Effector CD8-positive, alpha-beta T cell (primary cell): ENCODE measurements around the gene ARHGEF4.
A peak's percentile ranks its signal among the peaks of the same experiment; 100 is the strongest.

ENCODE experiments used
- DNase-seq: peaks from one replicate; lab custom pipeline; 2025; lab: John Stamatoyannopoulos, UW

ARHGEF4 gene

GRCh38 chr2:130852521-130853115 is 15.9 kb downstream of the ARHGEF4 start:
- DNase-seq, result no peak

- DNase-seq, result no peak
These were observed 16.7 kb downstream of the ARHGEF4 start for GRCh38 chr2:130853391-130853790.

GRCh38 chr2:130854301-130854700 is 17.6 kb downstream of the ARHGEF4 start:
- DNase-seq, result no peak

- no peak for DNase-seq
These were observed 28.4 kb downstream of the ARHGEF4 start for GRCh38 chr2:130864830-130865800.

GRCh38 chr2:130869441-130870160 is 32.9 kb downstream of the ARHGEF4 start:
- no peak for DNase-seq

- DNase-seq, result no peak
These were observed 33.4 kb downstream of the ARHGEF4 start for GRCh38 chr2:130870161-130870485.

- no peak for DNase-seq
These were observed 34.1 kb downstream of the ARHGEF4 start for GRCh38 chr2:130870779-130871178.

- DNase-seq, result no peak
These were observed 35.4 kb downstream of the ARHGEF4 start for GRCh38 chr2:130871843-130872740.

GRCh38 chr2:130872741-130873125 is 36.0 kb downstream of the ARHGEF4 start:
- no peak for DNase-seq

GRCh38 chr2:130873700-130874346 is 37.1 kb downstream of the ARHGEF4 start:
- DNase-seq, result peak; percentile 35

- no peak for DNase-seq
These were observed 37.8 kb downstream of the ARHGEF4 start for GRCh38 chr2:130874512-130874911.

- no peak for DNase-seq
These were observed 39.2 kb downstream of the ARHGEF4 start for GRCh38 chr2:130875935-130876334.

- DNase-seq, result no peak
These were observed 40.5 kb downstream of the ARHGEF4 start for GRCh38 chr2:130877258-130877657.

GRCh38 chr2:130878316-130878715 is 41.6 kb downstream of the ARHGEF4 start:
- DNase-seq, result no peak

- DNase-seq, result no peak
These were observed 42.2 kb downstream of the ARHGEF4 start for GRCh38 chr2:130878933-130879332.

- no peak for DNase-seq
These were observed 45.5 kb downstream of the ARHGEF4 start for GRCh38 chr2:130882111-130882690.

- no peak for DNase-seq
These were observed 46.3 kb downstream of the ARHGEF4 start for GRCh38 chr2:130882991-130883390.

GRCh38 chr2:130883496-130883895 is 46.8 kb downstream of the ARHGEF4 start:
- no peak for DNase-seq

- no peak for DNase-seq
These were observed 47.3 kb downstream of the ARHGEF4 start for GRCh38 chr2:130884013-130884412.

GRCh38 chr2:130884503-130884902 is 47.8 kb downstream of the ARHGEF4 start:
- DNase-seq, result no peak

- DNase-seq, result no peak
These were observed 50.9 kb downstream of the ARHGEF4 start for GRCh38 chr2:130887643-130888042.
